Mesenchymal stem cell (in vitro differentiated cells and primary cell): ENCODE data around the gene RBM45. TPM values are rescaled to one million over a fixed set of nuclear protein-coding genes. Genes with fewer than 3 reads are reported as not detected.
A peak's percentile ranks its signal among the peaks of the same experiment; 100 is the strongest.

Experiments
- DNase-seq: peaks from one replicate; pipeline ENCODE4 v3.0.0-alpha.2; 2013
- H2AFZ ChIP-seq: one replicate; pipeline ENCODE4 v1.6.1; 2013; ENCODE audit warnings: low read depth, mild to moderate bottlenecking, control low read depth, inconsistent platforms, low read length, moderate library complexity
- H2AK5ac ChIP-seq: 2 replicates; pipeline ENCODE4 v1.6.1; 2013; ENCODE audit warnings: low read length, moderate library complexity, mild to moderate bottlenecking, inconsistent platforms; ENCODE audit not compliant: severe bottlenecking
- H2BK120ac ChIP-seq: one replicate; pipeline ENCODE4 v1.6.1; 2013; ENCODE audit warnings: low read depth, mild to moderate bottlenecking, inconsistent platforms, low read length, moderate library complexity
- H2BK12ac ChIP-seq, 2 experiments: one replicate each; pipeline ENCODE4 v1.6.1; 2013; ENCODE audit warnings: inconsistent platforms in 2 of 2, low read length in 2 of 2, mild to moderate bottlenecking in 2 of 2, moderate library complexity in 2 of 2, control low read depth in 1 of 2
- H2BK15ac ChIP-seq: one replicate; pipeline ENCODE4 v1.6.1; 2013; ENCODE audit warnings: mild to moderate bottlenecking, low read depth, inconsistent platforms; ENCODE audit not compliant: poor library complexity, severe bottlenecking
- H2BK5ac ChIP-seq: 2 replicates; pipeline ENCODE4 v1.6.1; 2013; ENCODE audit warnings: low read depth, mild to moderate bottlenecking, low read length, control low read depth, inconsistent platforms; ENCODE audit not compliant: poor library complexity, severe bottlenecking
- H3K14ac ChIP-seq, 2 experiments: one replicate each; pipeline ENCODE4 v1.6.1; 2013; ENCODE audit warnings: inconsistent platforms in 2 of 2, low read length in 2 of 2, control low read depth in 1 of 2, mild to moderate bottlenecking in 1 of 2, moderate library complexity in 1 of 2
- H3K18ac ChIP-seq, 2 experiments: one replicate each; pipeline ENCODE4 v1.6.1; 2013; ENCODE audit warnings: inconsistent platforms in 2 of 2, low read length in 2 of 2, control low read depth in 1 of 2, low read depth in 1 of 2, mild to moderate bottlenecking in 1 of 2
- H3K23ac ChIP-seq, 2 experiments: one replicate each; pipeline ENCODE4 v1.6.1; 2013; ENCODE audit warnings: inconsistent platforms in 2 of 2, low read length in 2 of 2, mild to moderate bottlenecking in 2 of 2, moderate library complexity in 2 of 2, control low read depth in 1 of 2
- H3K27ac ChIP-seq: 2 replicates; pipeline ENCODE4 v1.5.1; 2013; ENCODE audit warnings: mild to moderate bottlenecking, moderate library complexity, low read length, control low read depth, inconsistent platforms; ENCODE audit not compliant: poor library complexity, severe bottlenecking
- H3K27me3 ChIP-seq, 2 experiments: 2 replicates each; pipeline versions ENCODE4 v1.6.1 to v1.7.0; 2013; ENCODE audit warnings: low read length in 2 of 2, mild to moderate bottlenecking in 2 of 2, moderate library complexity in 2 of 2, control low read depth in 1 of 2, inconsistent platforms in 1 of 2; ENCODE audit not compliant: control insufficient read depth in 1 of 2, insufficient read depth in 1 of 2
- H3K36me3 ChIP-seq, 2 experiments: 2 replicates each; pipeline versions ENCODE4 v1.6.1 to v1.7.0; 2013; ENCODE audit warnings: low read length in 2 of 2, control low read depth in 1 of 2, inconsistent platforms in 1 of 2, low read depth in 1 of 2, mild to moderate bottlenecking in 1 of 2; ENCODE audit not compliant: insufficient read depth in 2 of 2, control insufficient read depth in 1 of 2
- H3K4ac ChIP-seq, 2 experiments: one replicate each; pipeline ENCODE4 v1.6.1; 2013; ENCODE audit warnings: inconsistent platforms in 2 of 2, low read length in 2 of 2, mild to moderate bottlenecking in 2 of 2, moderate library complexity in 2 of 2, control low read depth in 1 of 2, low read depth in 1 of 2
- H3K4me1 ChIP-seq: 2 replicates; pipeline ENCODE4 v1.6.1; 2013; ENCODE audit warnings: low read depth, low read length, control low read depth; ENCODE audit not compliant: control insufficient read depth, insufficient read depth
- H3K4me2 ChIP-seq: 2 replicates; pipeline ENCODE4 v1.6.1; 2013; ENCODE audit warnings: low read length, mild to moderate bottlenecking, inconsistent platforms; ENCODE audit not compliant: poor library complexity, severe bottlenecking
- H3K4me3 ChIP-seq, 2 experiments: 2 replicates each; pipeline versions ENCODE4 v1.5.1 to v1.7.0; 2013; ENCODE audit warnings: low read length in 2 of 2, mild to moderate bottlenecking in 2 of 2, control low read depth in 1 of 2, low read depth in 1 of 2; ENCODE audit not compliant: insufficient read depth in 1 of 2
- H3K79me1 ChIP-seq: replicated peaks from 2 replicates; pipeline ENCODE4 v1.6.1; 2013; ENCODE audit warnings: mild to moderate bottlenecking, control low read depth, low read length, inconsistent platforms; ENCODE audit not compliant: poor library complexity, severe bottlenecking
- H3K9ac ChIP-seq: 2 replicates; pipeline ENCODE4 v1.7.0; 2013; ENCODE audit warnings: mild to moderate bottlenecking, low read length, moderate library complexity
- H3K9me3 ChIP-seq: 2 replicates; pipeline ENCODE4 v1.7.0; 2013; ENCODE audit warnings: mild to moderate bottlenecking, low read length; ENCODE audit not compliant: control insufficient read depth
- H4K8ac ChIP-seq: one replicate; pipeline ENCODE4 v1.6.1; 2013; ENCODE audit warnings: inconsistent platforms, mild to moderate bottlenecking, low read length, moderate library complexity
- H4K91ac ChIP-seq: one replicate; pipeline ENCODE4 v1.6.1; 2013; ENCODE audit warnings: mild to moderate bottlenecking, low read length, inconsistent platforms
- WGBS: methylation state at CpG from one replicate; pipeline ENCODE4 v1.1.7; 2013; ENCODE audit warnings: mixed read lengths; 5-methylcytosine and 5-hydroxymethylcytosine counted together
- small RNA-seq: library from polyadenylated mRNA; stranded (forward); fragments of <200 nt; extraction: miRNeasy Mini kit (QIAGEN cat#:217004); gene quantifications from one replicate; pipeline ENCODE3, GENCODE V24; 2013; ENCODE audit warnings: low read depth

Gene RBM45

DNA sequence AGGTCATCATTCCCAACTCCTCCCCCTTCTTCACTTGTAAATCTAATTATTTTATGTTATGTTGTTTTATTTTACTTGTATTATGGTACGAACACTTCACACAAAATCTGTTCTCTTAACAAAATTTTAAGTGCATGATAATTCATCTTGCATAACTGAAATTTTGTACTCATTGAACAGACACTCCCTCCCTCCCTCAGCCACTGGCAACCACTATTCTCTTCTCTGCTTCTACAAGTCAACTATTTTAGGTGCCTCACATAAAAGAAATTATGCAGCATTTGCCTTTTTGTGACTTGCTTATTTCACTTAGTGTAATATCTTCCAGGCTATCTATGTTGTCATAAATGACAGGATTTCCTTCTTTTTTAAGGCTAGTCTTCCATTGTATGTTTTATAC lies 51.7 kb downstream of the RBM45 start:
- no peaks in the 10 kb centered on the region for H3K79me1 ChIP-seq
- no peak overlapping the region for H2BK5ac ChIP-seq
- H3K4me2 ChIP-seq = no peak overlapping the region
- H2AK5ac ChIP-seq = no peak overlapping the region
- H3K14ac ChIP-seq = no peak overlapping the region
- no peaks in the 10 kb centered on the region for H3K4me1 ChIP-seq
- no peaks in the 10 kb centered on the region for H3K36me3 ChIP-seq
- no peak overlapping the region for H3K23ac ChIP-seq
- no peak overlapping the region for H3K4ac ChIP-seq
- no peak overlapping the region for H2BK15ac ChIP-seq
- no peak overlapping the region for H3K18ac ChIP-seq
- H3K4me3 ChIP-seq = peak overlapping the region in 1 of 2 experiments; percentile 50
- WGBS = 0% methylated on average over 1 of the region's 1 CpG
- no peak overlapping the region for H4K91ac ChIP-seq
- no peaks in the 10 kb centered on the region for H3K27me3 ChIP-seq
- no peaks in the 10 kb centered on the region for H3K9me3 ChIP-seq
- DNase-seq = no peak
- no peak overlapping the region for H2BK120ac ChIP-seq
- H4K8ac ChIP-seq = no peak overlapping the region
- peak overlapping the region; percentile 53 for H3K9ac ChIP-seq
- no peak overlapping the region for H2AFZ ChIP-seq
- H3K27ac ChIP-seq = no peak overlapping the region
- no peak overlapping the region for H2BK12ac ChIP-seq

DNA sequence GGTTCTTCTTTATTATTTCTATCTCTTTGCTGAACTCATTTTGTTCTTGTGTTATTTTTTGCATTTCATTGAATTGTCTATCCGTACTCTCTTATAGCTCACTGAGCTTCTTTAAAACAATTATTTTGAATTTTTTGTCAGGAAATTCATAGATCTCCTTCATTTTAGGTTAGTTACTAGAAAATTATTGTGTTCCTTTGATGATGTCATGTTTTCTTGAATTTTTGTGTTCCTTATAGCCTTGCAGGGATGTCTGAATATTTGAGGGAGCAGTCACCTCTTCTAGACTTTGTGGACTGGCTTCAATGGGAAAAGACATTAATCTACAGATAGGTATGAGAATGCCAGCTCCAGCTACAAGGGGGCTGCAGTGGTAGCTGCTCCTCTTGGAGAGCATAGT lies 61.4 kb downstream of the RBM45 start:
- H2AFZ ChIP-seq = no peak overlapping the region
- H3K4me3 ChIP-seq = no peak overlapping the region
- no peak overlapping the region for H2BK12ac ChIP-seq
- no peak overlapping the region for H2BK5ac ChIP-seq
- no peak overlapping the region for H2BK120ac ChIP-seq
- no peaks in the 10 kb centered on the region for H3K36me3 ChIP-seq
- H3K4me2 ChIP-seq = no peak overlapping the region
- no peak overlapping the region for H3K23ac ChIP-seq
- no CpG with 5 or more reads among the region's 1 CpG for WGBS
- H3K27ac ChIP-seq = no peak overlapping the region
- H3K9ac ChIP-seq = no peak overlapping the region
- no peak overlapping the region for H4K8ac ChIP-seq
- no peak overlapping the region for H3K14ac ChIP-seq
- no peak overlapping the region for H2BK15ac ChIP-seq
- no peaks in the 10 kb centered on the region for H3K9me3 ChIP-seq
- no peaks in the 10 kb centered on the region for H3K4me1 ChIP-seq
- H3K79me1 ChIP-seq = no peaks in the 10 kb centered on the region
- no peak overlapping the region for H4K91ac ChIP-seq
- DNase-seq = no peak
- no peaks in the 10 kb centered on the region for H3K27me3 ChIP-seq
- no peak overlapping the region for H3K4ac ChIP-seq
- H2AK5ac ChIP-seq = no peak overlapping the region
- H3K18ac ChIP-seq = no peak overlapping the region

GRCh38 chr2:178177066-178177679 lies 64.9 kb downstream of the RBM45 start:
- H3K27me3 ChIP-seq = no peaks in the 10 kb centered on the region
- no peak overlapping the region for H3K4ac ChIP-seq
- H2BK12ac ChIP-seq = no peak overlapping the region
- no peaks in the 10 kb centered on the region for H3K9me3 ChIP-seq
- no peak overlapping the region for H4K91ac ChIP-seq
- no peak overlapping the region for H2AK5ac ChIP-seq
- no peak overlapping the region for H4K8ac ChIP-seq
- no peaks in the 10 kb centered on the region for H3K79me1 ChIP-seq
- no peak overlapping the region for H2AFZ ChIP-seq
- no peak overlapping the region for H3K18ac ChIP-seq
- H3K27ac ChIP-seq = no peak overlapping the region
- H2BK5ac ChIP-seq = no peak overlapping the region
- no peak overlapping the region for H3K23ac ChIP-seq
- H2BK120ac ChIP-seq = no peak overlapping the region
- H3K14ac ChIP-seq = no peak overlapping the region
- H3K36me3 ChIP-seq = no peaks in the 10 kb centered on the region
- no peak overlapping the region for H3K9ac ChIP-seq
- no peaks in the 10 kb centered on the region for H3K4me1 ChIP-seq
- H2BK15ac ChIP-seq = no peak overlapping the region
- 91% methylated on average over 1 of the region's 1 CpG for WGBS
- no peak overlapping the region for H3K4me3 ChIP-seq
- DNase-seq = peak; percentile 53
- H3K4me2 ChIP-seq = no peak overlapping the region

Small RNA genes within 50 kb of the gene (small RNA-seq; reads per million reads assigned to genes)
- gene AC011998.1 (not detected), gene RNU5E-9P (not detected)
